GM18526 (cell line): ENCODE measurements around the gene STX8.

Experiments used
- POLR2A ChIP-seq: IDR thresholded peaks from 3 replicates; pipeline ENCODE4 v1.6.1; 2011; ENCODE audit not compliant: insufficient read length; ENCODE audit errors: extremely low read depth

STX8 gene, protein sequence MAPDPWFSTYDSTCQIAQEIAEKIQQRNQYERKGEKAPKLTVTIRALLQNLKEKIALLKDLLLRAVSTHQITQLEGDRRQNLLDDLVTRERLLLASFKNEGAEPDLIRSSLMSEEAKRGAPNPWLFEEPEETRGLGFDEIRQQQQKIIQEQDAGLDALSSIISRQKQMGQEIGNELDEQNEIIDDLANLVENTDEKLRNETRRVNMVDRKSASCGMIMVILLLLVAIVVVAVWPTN

DNA sequence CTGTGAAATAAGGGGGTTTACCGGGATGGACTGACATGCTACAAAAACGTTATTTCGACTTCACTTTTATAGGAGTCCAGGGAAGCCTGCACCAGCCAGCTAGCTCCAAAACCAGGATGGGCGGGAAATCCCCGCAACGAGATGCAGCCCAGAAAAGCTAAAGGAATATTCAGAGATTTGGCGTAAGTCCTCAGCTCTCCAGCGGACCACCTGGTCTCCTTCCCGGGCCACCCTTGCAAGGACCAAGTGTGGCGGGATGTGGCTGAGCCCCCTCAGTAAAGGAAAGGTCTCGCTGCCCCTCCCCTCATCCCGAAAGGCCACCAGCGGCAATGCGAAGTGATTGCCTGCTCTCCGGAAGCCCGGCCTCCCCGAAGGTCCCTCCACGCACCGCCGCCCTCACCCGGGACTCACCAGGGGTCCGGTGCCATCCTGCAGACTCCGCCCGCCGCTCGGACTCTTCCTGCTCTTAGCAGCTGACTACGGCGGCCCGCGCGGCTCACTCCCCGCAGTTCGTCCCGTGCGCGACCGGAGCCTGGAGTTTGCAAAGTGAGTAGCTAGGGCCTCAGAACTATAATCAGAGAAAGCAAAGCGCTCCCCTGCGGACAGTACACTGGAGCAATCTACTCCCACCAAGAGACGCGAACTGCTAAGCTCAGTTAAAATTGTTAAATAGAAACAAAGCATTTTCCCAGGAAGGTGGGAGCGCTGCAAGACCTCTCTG, at the start of gene STX8:
Gene STX8, minus strand, starts transcription at position 440 of the 721 bp plus-strand sequence. Its CDS starts 12 bp downstream, at position 428.
- TF ChIP-seq POLR2A: peak; percentile 65

DNA sequence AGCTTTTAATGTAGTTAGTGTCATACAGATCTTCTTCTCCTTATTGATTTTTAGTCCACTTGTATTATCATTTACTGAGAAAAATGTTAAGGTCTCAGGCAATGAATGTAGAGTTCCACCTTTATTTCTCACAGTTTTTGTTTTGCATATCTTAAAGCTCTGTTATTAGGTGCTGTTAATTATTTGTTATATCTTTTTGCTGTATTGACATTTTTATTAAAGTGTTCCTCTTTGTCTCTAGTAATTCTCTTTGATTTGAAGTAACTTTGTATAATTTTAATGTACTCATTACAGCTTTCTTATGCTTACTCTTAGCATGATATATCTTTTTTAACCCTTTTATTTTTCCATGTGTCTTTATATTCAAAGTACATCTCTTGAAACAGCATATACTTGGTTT, 47.3 kb upstream of the STX8 start:
- no peak for TF ChIP-seq POLR2A

DNA sequence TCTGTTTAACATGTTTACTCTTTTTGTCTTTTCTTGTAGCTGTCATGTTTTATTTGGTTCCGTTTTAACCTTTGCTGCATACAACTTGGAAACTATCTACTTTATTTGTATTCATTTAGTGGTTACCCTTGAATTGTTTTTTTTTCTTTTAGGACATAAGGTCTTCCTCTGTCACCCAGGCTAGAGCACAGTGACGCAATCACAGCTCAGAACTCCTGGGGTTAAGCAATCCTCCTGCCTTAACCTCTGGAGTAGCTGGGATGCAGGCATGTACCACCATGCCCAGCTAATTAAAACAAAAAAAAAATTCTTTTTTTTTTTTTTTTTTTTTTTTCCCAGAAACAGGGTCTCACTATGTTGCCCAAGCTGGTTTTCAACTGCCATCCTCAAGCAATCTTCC, 39.9 kb upstream of the STX8 start:
- TF ChIP-seq POLR2A: no peak

DNA sequence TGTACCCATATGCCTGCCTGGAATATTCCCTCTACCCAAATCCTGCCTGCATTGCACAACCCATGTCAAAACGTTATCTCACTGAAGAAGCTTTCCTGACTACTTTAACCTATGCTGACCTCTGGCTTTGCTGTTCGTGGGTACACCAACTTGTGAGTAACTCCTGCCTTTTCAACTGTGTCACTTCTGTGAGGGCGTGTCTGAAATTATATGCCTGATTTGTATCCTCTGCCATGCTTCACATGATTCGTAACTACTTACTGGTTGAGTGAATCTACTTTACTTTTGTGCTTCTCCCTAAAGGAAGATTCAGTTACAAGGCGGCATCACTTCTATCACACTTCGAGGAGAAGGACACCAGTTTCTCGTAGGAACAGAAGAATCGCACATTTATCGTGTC, 36.4 kb upstream of the STX8 start:
- TF ChIP-seq POLR2A: no peak

DNA sequence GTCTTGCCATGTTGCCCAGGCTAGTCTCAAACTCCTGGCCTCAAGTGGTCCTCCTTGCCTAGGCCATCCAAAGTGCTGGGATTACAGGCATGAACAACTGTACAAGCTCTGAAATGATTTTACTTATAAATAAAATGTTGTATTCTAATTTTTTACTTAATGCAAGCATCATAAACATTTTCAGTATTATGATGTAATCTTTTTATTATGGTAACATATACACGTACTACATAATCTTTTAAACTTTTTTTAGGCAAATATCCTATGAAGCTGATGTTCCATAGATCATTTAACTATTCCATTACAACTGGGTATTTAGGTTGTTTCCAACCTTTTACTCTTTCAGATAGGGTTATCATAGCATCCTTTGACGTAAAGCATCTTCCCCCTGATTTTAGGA, 35.9 kb upstream of the STX8 start:
- no peak for TF ChIP-seq POLR2A

DNA sequence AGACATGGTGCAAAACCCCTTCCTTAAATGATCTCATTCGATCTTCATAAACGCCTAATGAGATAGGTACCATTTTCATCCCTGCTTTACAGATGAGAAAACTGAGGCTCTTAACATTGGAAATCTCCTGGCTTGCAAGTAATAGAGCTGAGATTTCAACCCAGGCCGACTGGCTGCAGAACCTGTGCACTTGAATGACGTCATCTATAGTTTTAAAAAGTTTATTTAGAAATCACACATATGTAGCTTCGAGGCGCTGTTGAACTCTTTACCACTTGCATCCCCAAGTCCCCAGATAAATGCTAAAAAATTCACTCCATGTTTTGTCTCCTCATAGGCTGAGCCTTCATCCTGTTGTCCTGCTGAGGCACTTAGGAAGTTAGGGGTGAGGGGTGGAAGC, 30.8 kb upstream of the STX8 start:
- no peak for TF ChIP-seq POLR2A

DNA sequence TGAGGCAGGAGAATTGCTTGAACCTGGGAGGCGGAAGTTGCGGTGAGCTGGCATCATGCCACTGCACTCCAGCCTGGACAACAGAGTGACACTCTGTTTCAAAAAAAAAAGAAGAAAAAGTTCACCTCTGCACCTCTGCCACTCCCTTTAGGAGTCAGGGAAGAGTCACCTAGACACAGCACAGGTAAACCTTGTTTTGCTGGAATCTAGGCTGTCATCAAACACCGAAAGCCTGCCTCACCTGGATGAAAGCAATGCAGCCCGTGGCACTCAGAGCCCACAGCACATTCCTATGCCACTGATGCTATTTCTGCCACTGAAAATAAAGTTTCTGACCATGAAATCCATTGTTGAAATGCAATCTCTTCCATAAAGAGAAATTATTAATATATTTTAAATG, 23.0 kb upstream of the STX8 start:
- no peak for TF ChIP-seq POLR2A

DNA sequence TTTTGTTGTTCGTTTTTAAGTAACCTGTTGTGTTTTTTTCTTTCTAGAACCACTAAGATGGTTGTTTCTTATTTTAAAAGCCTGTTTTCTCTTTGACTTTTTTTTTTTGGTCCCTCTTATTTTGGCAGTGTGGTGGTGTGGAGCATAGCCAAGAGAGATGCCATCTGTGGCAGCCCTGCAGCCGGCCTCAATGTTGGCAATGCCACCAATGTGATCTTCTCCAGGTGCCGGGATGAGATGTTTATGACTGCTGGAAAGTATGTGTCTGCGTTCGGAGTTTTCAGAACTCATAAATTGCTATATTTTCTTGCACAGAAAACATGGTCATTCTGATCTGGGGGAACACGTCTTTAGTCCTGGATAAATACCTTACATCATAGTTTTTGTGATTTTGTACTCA, 18.4 kb upstream of the STX8 start:
- no peak for TF ChIP-seq POLR2A

DNA sequence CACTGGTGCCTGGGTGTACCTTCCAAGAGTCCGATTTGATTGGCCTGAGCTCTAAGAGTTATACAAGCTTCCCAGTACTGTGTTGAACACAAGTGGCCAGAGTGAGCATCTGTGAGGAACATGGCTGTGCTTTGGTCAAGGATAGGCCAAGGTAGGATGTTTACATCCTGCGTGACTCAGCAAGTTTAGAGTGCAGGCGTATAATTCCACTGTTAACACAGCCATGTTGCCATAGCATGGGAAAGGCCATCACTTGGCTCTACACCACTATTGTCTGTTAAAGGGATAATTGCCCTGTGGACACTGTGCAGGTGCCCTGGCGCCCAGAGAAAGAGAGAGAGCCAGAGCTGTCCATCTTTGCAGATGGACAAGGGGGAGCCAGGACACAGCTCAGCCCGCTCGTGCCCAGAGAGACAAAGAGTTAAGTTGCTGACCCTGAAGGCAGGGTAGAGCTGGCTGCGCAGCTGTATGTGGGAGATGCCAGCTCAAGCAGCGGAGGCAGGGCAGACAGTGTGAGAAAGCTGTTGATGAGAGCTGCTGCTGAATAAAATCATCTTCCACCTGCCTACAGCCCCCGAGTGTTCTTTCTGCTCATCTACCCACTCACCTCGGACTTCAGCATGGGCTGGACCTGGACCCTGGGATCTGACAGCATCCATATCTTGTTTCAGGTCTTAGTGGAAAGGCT, 12.5 kb upstream of the STX8 start:
- TF ChIP-seq POLR2A: no peak

DNA sequence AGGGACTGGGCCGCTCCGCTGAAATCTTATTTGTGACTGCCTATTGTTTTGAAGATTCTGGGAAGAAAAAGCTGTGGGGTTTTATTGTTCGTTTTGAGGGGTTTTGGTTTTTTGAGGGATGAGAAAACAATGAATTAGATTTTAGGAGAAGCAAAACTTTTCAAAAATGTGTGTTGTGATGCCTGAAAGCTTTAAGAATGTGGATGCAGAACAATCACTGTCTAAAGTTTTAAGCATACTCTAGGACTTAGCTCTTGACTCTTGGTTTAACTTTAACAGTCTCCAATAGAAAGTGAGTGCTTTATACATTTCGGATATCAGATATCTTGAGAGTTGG, 1.7 kb upstream of the STX8 start:
- TF ChIP-seq POLR2A: no peak

DNA sequence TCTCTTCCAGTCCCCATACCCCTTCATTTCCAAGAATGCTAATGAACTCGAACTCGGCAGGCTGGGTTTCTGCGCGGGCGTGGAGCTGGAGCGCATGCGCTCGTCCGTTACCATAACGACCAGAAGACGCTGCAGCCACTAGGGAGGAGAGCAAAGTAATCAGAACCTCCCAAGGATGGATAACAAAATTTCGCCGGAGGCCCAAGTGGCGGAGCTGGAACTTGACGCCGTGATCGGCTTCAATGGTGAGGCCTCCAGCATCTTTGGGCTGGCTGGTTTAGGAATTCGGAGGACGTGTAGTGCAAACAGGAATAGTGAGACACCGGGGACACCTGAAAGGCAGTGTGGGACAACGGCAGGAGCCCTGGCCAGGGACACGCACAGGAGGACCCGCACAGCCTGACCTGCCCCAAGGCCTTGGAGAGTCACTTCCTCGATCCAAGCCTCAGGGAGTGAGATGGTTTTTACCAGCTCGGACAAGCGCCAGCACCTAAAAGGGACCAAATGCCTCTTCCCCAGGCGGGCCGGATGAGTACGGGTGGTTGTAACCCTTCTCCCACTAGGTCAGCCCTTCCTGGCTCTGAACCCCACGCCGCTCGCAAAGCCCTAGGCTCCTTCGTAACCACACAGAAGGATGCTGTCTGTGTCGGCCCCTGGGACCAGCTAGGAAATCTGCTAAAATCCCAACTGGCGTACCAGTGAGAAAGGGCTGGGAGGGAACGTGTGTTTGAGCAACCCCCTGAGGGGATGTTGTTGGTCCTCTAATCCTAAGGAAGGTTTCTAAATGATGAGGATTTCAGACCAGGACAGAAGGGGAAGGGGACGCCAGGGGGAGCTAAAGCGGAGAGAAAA, 1.1 kb upstream of the STX8 start, which contains the start of gene CFAP52:
Gene CFAP52, plus strand, starts transcription at position 122 of the 852 bp plus-strand sequence. Its CDS starts 54 bp downstream, at position 176.
- TF ChIP-seq POLR2A: no peak

DNA sequence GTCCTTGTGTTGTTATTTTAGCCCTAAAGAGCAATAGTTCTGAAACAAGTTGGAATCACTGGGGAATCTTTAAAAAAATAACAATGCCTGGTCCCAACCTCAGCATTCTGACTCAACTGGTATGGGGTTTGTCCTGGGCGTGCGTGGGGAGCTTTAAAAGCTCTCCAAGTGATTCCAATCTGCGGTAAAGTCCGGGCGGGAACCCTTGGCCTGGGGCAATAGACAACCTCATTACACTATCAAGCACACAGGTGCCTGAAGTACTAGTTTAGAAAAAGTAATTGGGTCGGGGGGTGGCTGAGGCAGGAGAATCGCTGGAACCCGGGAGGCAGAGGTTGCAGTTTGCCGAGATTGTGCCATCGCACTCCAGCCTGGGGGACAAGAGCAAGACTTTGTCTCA, 4.4 kb downstream of the STX8 start:
- no peak for TF ChIP-seq POLR2A

DNA sequence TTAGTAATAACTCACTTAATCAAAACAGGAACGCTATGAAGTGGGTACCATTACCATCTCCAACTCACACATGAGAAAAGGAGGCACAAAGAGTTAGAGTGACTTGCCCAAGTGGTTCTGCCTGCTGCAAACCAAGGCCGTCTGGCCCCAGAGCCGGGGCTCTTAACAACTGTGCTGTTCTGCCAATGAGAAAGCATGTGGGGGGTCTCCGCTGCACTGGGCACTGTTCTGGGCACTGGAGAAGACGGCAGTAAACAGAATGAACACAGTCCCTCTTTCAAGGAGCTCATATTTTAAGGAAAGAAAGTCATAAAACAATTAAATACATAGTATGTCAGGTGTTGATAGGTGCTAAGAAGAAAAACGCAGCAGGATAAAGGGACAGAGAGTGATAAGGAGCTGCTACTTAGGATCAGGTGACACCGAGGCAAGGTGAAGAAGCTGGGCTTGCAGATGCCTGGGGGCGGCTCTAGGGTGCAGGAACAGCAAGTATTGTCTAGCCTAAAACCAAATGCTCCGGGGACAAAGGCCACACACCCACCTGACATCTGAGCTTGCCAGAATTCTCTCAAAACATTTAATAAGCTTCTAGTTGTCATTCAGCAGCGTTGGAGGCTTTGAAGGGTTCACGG, 6.5 kb downstream of the STX8 start:
- no peak for TF ChIP-seq POLR2A

DNA sequence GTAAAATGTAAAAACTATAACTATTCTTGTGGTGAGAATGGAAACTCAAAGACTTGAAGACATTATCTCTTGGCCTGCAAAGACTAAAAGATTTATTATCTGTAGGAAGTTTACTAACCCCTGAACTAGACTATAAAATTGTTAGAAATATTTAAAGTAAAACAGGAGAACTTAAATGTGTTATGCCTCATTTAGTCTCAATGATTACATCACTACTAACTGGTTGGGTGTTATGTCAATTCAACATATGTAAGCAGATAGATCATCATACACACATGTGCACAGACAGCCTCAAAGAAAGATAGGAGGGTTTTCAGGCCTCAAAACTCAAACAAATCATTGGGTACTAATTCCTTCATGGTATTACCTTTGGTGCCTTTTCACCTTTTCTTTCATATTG, 7.6 kb downstream of the STX8 start:
- TF ChIP-seq POLR2A: no peak

DNA sequence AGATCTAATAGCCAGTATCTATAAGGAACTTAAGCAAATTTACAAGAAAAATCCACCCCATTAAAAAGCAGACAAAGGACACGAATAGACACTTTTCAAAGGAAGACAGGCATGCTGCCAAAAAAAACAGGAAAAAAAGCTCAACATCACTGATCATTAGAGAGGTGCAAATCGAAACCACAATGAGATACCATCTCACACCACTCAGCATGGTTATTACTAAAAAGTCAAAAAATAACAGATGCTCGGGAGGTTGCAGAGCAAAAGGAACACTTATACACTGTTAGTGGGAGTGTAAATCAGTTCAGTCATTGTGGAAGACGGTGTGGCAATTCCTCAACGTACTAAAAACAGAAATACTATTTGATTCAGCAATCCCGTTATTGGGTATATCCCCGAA, 9.6 kb downstream of the STX8 start:
- no peak for TF ChIP-seq POLR2A
